ENCODE data around the gene NEK4.

Gene NEK4

GRCh38 chr3:52811452-52812011 lies 40.8 kb upstream of the NEK4 start:
- TF ChIP-seq CTCF (IDR thresholded peaks at IDR 0.05; ENCODE audit: insufficient read depth, missing control alignments) = no peak
- DNase-seq (ENCODE audit: insufficient read length, low spot score) = no peak
- no peak for FAIRE-seq

DNA sequence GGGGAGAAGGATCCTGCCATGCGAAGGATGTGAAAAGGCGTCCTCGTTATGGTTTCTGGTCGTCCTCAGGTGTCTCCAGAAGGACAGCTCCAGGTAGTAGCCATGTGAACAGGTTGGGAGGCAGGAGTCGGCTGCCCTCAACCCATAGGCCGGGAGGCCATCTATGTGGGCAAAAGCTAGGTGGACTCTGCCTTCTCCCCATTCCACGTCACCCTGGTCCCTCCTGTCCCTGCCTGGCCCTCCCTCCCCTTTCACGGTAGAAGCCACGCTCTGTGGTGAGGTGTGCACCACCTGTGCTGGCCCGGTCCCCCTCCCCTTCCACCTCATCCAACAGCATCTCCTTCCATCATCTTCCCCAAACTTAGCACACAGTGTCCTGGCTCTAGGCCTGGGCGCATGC lies 40.2 kb upstream of the NEK4 start:
- DNase-seq (ENCODE audit: insufficient read length, low spot score) (no peak), FAIRE-seq (no peak)
- no peak for TF ChIP-seq CTCF (IDR thresholded peaks at IDR 0.05; ENCODE audit: insufficient read depth, missing control alignments)

DNA sequence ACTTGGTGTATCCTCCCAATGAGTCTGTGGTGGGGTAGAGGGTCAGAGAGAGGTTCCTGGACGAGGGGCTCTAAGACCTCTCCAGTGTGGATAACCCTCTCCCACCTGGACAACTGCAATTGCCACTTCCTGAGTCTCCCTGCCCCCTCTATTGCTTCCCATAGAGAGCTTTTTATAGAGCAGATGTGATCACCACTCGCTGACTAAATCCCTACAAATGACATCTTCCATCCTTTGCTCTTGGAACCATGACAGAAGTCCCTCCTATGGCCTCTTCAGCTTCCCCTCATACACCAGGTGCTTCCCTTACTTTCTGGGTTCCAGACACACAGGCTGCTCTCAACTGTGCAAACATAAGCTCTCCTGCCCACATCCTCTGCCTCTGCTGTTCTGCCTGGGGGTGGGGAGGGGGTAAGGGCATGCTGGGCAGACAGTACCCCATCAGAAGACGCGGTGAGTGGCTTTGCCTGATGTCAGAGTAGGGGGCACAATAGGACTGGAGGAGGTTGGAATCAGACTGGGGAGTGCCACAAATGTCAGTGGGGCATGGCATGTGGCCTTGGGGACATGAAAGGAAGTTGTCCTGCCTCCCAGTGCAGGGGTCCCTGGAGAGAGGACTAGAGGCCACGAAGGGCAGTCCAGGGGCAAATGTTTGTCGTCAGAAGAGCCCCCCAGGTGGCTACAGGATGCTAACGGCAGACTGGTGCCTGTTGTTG lies 39.1 kb upstream of the NEK4 start:
- DNase-seq (ENCODE audit: insufficient read length, low spot score) (no peak), FAIRE-seq (no peak)

GRCh38 chr3:52809149-52809548 lies 38.4 kb upstream of the NEK4 start:
- no peak for TF ChIP-seq CTCF (IDR thresholded peaks at IDR 0.05; ENCODE audit: insufficient read depth, missing control alignments)
- DNase-seq (ENCODE audit: insufficient read length, low spot score) (no peak), FAIRE-seq (no peak)

More for the DNA sequence above, 39.1 kb upstream of the NEK4 start:
- TF ChIP-seq CTCF (IDR thresholded peaks at IDR 0.05; ENCODE audit: insufficient read depth, missing control alignments) = no peak

- TF ChIP-seq CTCF (IDR thresholded peaks at IDR 0.05; ENCODE audit: insufficient read depth, missing control alignments) = no peak
- no peak for FAIRE-seq
- DNase-seq (ENCODE audit: insufficient read length, low spot score) = no peak
These were observed 34.7 kb upstream of the NEK4 start for GRCh38 chr3:52805270-52806039.

GRCh38 chr3:52801839-52802238 lies 31.1 kb upstream of the NEK4 start:
- no peak for FAIRE-seq
- TF ChIP-seq CTCF (IDR thresholded peaks at IDR 0.05; ENCODE audit: insufficient read depth, missing control alignments) = no peak
- DNase-seq (ENCODE audit: insufficient read length, low spot score) = no peak

DNA sequence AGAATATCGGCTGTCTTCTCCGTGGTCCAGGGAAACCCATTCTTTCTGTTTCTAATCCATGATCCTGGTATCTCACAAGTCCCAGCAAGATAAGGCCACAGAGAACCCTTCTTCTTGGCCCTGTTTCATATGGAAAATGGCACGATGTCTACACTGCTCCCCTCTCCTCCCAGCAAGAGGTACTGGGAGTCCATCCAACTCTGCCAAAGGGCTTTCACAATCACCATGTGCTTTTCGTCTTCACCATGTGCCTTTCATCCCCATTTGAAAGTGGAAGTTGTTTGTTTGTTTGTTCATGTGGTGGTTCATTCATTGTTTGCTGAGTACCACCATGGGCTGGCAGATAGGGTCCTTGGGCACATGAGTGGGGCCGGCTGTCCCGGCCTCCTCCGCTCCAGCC lies 29.3 kb upstream of the NEK4 start:
- no peak for TF ChIP-seq CTCF (IDR thresholded peaks at IDR 0.05; ENCODE audit: insufficient read depth, missing control alignments)
- DNase-seq (ENCODE audit: insufficient read length, low spot score) (no peak), FAIRE-seq (no peak)

Measured in D721Med (cell line).